Measurements from ENCODE around the gene IRS1.

IRS1 gene

DNA sequence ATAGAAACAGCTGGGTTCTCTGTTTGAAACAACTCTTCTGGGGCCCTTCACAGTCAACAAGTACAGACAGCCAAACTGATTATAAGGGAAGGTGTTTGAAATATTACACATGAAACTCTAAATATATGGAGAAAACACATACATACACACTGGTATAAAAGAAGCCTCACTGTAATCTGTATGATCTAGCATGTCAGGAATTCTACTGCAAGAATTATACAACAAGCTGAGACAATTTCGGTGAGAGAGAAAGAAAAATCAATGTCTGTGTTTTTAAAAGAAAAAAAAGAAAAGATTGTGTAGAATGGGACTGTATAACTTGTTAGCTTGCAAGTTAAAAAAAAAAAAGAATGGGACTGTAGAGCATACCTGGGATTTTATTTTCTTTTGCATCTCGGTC lies 26.3 kb downstream of the IRS1 start:
- Histone ChIP-seq H3K36me3 (ENCODE audit: insufficient read depth, insufficient read length, low read length) (peaks cover 25% of the 10 kb centered on the region), H3K4me3 (ENCODE audit: insufficient read length, low read depth) (no peak overlapping the region), H3K9me3 (ENCODE audit: insufficient read depth, low read length) (peaks cover 9% of the 10 kb centered on the region), H3K9ac (ENCODE audit: insufficient read length, low read depth) (no peak overlapping the region), H3K4me1 (ENCODE audit: insufficient read depth, insufficient read length) (no peaks in the 10 kb centered on the region), H3K27me3 (ENCODE audit: insufficient read depth, insufficient read length) (no peaks in the 10 kb centered on the region)
- DNase-seq (ENCODE audit: low read depth, low spot score), result no peak
- TF ChIP-seq ZNF274 (IDR thresholded peaks at IDR 0.05; ENCODE audit: low read depth, low read length) (no peak), SUZ12 (IDR thresholded peaks at IDR 0.05; ENCODE audit: extremely low read depth, insufficient read depth, insufficient read length) (no peak), YY1 (IDR thresholded peaks at IDR 0.05; ENCODE audit: insufficient read depth, insufficient read length) (no peak)

DNA sequence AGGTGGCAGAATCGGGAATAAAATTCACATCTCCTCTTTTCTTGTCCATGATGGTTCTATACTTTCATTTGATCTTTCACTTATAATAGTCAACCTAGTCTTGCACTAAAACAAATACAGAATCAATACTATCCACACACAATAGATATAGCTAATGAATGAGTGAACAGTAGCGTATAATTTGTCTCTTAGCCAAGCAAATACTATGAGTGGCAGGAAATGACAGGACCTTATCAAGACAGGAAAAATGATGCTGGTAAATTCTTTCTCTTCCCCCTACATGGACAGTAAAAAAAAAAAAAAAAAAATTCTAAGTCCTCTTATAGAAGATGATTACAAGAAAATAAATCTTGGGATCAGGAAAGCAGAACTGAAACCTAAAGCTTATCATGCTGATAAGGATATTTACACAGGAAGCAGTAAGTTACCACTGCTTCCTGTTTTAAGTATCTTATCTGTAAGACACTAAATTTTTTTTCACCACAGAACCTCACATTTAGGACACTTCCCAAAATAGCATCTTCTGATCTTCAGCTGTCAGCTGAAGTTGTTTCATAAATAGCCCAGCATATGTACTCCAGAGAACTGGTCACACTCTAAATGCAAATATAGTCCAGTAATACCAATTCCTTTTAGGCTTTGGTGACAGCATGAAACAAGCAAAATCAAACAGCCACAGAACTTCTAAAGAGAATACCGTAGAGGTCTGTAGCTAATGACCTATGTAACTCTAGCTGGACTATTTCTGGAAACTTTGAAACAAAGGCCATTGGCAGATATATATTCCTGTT lies 27.0 kb downstream of the IRS1 start:
- H3K9ac ChIP-seq (ENCODE audit: insufficient read length, low read depth), result no peak overlapping the region
- peaks cover 25% of the 10 kb centered on the region for H3K36me3 ChIP-seq (ENCODE audit: insufficient read depth, insufficient read length, low read length)
- H3K4me1 ChIP-seq (ENCODE audit: insufficient read depth, insufficient read length), result no peaks in the 10 kb centered on the region
- H3K4me3 ChIP-seq (ENCODE audit: insufficient read length, low read depth), result no peak overlapping the region
- no peak for TF ChIP-seq ZNF274 (IDR thresholded peaks at IDR 0.05; ENCODE audit: low read depth, low read length)
- no peak for TF ChIP-seq YY1 (IDR thresholded peaks at IDR 0.05; ENCODE audit: insufficient read depth, insufficient read length)
- TF ChIP-seq SUZ12 (IDR thresholded peaks at IDR 0.05; ENCODE audit: extremely low read depth, insufficient read depth, insufficient read length), result no peak
- peaks cover 9% of the 10 kb centered on the region for H3K9me3 ChIP-seq (ENCODE audit: insufficient read depth, low read length)
- DNase-seq (ENCODE audit: low read depth, low spot score), result no peak
- no peaks in the 10 kb centered on the region for H3K27me3 ChIP-seq (ENCODE audit: insufficient read depth, insufficient read length)

GRCh38 chr2:226771067-226771466 lies 28.6 kb downstream of the IRS1 start:
- H3K9me3 ChIP-seq (ENCODE audit: insufficient read depth, low read length), result peaks cover 9% of the 10 kb centered on the region
- H3K4me1 ChIP-seq (ENCODE audit: insufficient read depth, insufficient read length), result no peaks in the 10 kb centered on the region
- TF ChIP-seq YY1 (IDR thresholded peaks at IDR 0.05; ENCODE audit: insufficient read depth, insufficient read length) (no peak), SUZ12 (IDR thresholded peaks at IDR 0.05; ENCODE audit: extremely low read depth, insufficient read depth, insufficient read length) (no peak), ZNF274 (IDR thresholded peaks at IDR 0.05; ENCODE audit: low read depth, low read length) (no peak)
- no peaks in the 10 kb centered on the region for H3K27me3 ChIP-seq (ENCODE audit: insufficient read depth, insufficient read length)
- no peak overlapping the region for H3K9ac ChIP-seq (ENCODE audit: insufficient read length, low read depth)
- no peak overlapping the region for H3K4me3 ChIP-seq (ENCODE audit: insufficient read length, low read depth)
- peaks cover 25% of the 10 kb centered on the region for H3K36me3 ChIP-seq (ENCODE audit: insufficient read depth, insufficient read length, low read length)
- DNase-seq (ENCODE audit: low read depth, low spot score), result no peak

- Histone ChIP-seq H3K36me3 (ENCODE audit: insufficient read depth, insufficient read length, low read length) (peaks cover 45% of the 10 kb centered on the region), H3K27me3 (ENCODE audit: insufficient read depth, insufficient read length) (no peaks in the 10 kb centered on the region), H3K4me1 (ENCODE audit: insufficient read depth, insufficient read length) (no peaks in the 10 kb centered on the region), H3K9ac (ENCODE audit: insufficient read length, low read depth) (no peak overlapping the region), H3K9me3 (ENCODE audit: insufficient read depth, low read length) (peaks cover 15% of the 10 kb centered on the region; the same call in 1 of the 2 replicates), H3K4me3 (ENCODE audit: insufficient read length, low read depth) (no peak overlapping the region)
- DNase-seq (ENCODE audit: low read depth, low spot score), result no peak
- no peak for TF ChIP-seq ZNF274 (IDR thresholded peaks at IDR 0.05; ENCODE audit: low read depth, low read length)
- TF ChIP-seq SUZ12 (IDR thresholded peaks at IDR 0.05; ENCODE audit: extremely low read depth, insufficient read depth, insufficient read length), result no peak
Measured at GRCh38 chr2:226767056-226767813, 32.4 kb downstream of the IRS1 start.

GRCh38 chr2:226766352-226767055 lies 33.1 kb downstream of the IRS1 start:
- H3K27me3 ChIP-seq (ENCODE audit: insufficient read depth, insufficient read length), result no peaks in the 10 kb centered on the region
- peaks cover 15% of the 10 kb centered on the region; the same call in 1 of the 2 replicates for H3K9me3 ChIP-seq (ENCODE audit: insufficient read depth, low read length)
- TF ChIP-seq YY1 (IDR thresholded peaks at IDR 0.05; ENCODE audit: insufficient read depth, insufficient read length) (no peak), SUZ12 (IDR thresholded peaks at IDR 0.05; ENCODE audit: extremely low read depth, insufficient read depth, insufficient read length) (no peak), ZNF274 (IDR thresholded peaks at IDR 0.05; ENCODE audit: low read depth, low read length) (no peak)
- no peaks in the 10 kb centered on the region for H3K4me1 ChIP-seq (ENCODE audit: insufficient read depth, insufficient read length)
- H3K36me3 ChIP-seq (ENCODE audit: insufficient read depth, insufficient read length, low read length), result peaks cover 45% of the 10 kb centered on the region
- no peak for DNase-seq (ENCODE audit: low read depth, low spot score)
- no peak overlapping the region for H3K4me3 ChIP-seq (ENCODE audit: insufficient read length, low read depth)
- no peak overlapping the region for H3K9ac ChIP-seq (ENCODE audit: insufficient read length, low read depth)

DNA sequence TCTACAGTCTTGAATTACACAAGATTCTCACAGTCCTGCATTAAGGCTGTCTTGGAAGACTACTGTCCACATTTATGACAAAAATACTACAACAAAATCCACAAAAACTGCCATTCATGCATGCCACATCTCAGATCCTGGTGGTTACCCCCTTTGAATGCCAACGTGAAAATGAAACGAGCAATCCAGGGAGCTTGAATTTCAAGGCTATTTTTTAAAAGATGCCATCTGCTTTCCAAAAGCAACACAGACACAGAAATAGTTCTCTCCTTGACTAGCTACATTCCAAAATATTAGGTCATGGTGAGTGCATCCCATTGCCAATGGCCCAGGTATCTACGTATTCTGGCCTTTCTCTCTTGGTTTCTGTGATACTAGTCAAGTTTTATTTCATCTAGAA lies 36.3 kb downstream of the IRS1 start:
- no peak overlapping the region for H3K9ac ChIP-seq (ENCODE audit: insufficient read length, low read depth)
- no peaks in the 10 kb centered on the region for H3K27me3 ChIP-seq (ENCODE audit: insufficient read depth, insufficient read length)
- no peak for TF ChIP-seq YY1 (IDR thresholded peaks at IDR 0.05; ENCODE audit: insufficient read depth, insufficient read length)
- no peak for TF ChIP-seq SUZ12 (IDR thresholded peaks at IDR 0.05; ENCODE audit: extremely low read depth, insufficient read depth, insufficient read length)
- no peak for TF ChIP-seq ZNF274 (IDR thresholded peaks at IDR 0.05; ENCODE audit: low read depth, low read length)
- peaks cover 15% of the 10 kb centered on the region; the same call in 1 of the 2 replicates for H3K9me3 ChIP-seq (ENCODE audit: insufficient read depth, low read length)
- DNase-seq (ENCODE audit: low read depth, low spot score), result no peak
- H3K4me3 ChIP-seq (ENCODE audit: insufficient read length, low read depth), result no peak overlapping the region
- peaks cover 30% of the 10 kb centered on the region for H3K36me3 ChIP-seq (ENCODE audit: insufficient read depth, insufficient read length, low read length)
- H3K4me1 ChIP-seq (ENCODE audit: insufficient read depth, insufficient read length), result no peaks in the 10 kb centered on the region
